CMK (cell line): ENCODE results near the gene UQCR11.

Experiments
- DNase-seq: peaks from one replicate; pipeline ENCODE4 v3.0.0-alpha.2; 2010; ENCODE audit warnings: low read depth

Gene UQCR11

GRCh38 chr19:1567116-1567847 lies 38.0 kb downstream of the UQCR11 start:
- DNase-seq, result no peak

- DNase-seq, result no peak
Observed at GRCh38 chr19:1566392-1567115, 38.7 kb downstream of the UQCR11 start.

GRCh38 chr19:1563251-1563650 lies 42.0 kb downstream of the UQCR11 start:
- no peak for DNase-seq

GRCh38 chr19:1561236-1561842 lies 43.9 kb downstream of the UQCR11 start:
- DNase-seq, result no peak

GRCh38 chr19:1560286-1560882 lies 44.9 kb downstream of the UQCR11 start:
- no peak for DNase-seq

- no peak for DNase-seq
Observed at GRCh38 chr19:1558552-1558951, 46.7 kb downstream of the UQCR11 start.

GRCh38 chr19:1556390-1557070 lies 48.7 kb downstream of the UQCR11 start:
- DNase-seq, result no peak

GRCh38 chr19:1555487-1556389 lies 49.5 kb downstream of the UQCR11 start:
- DNase-seq, result no peak

- no peak for DNase-seq
Observed at GRCh38 chr19:1554968-1555367, 50.3 kb downstream of the UQCR11 start.

- DNase-seq, result no peak
Observed at GRCh38 chr19:1553415-1553814, 51.8 kb downstream of the UQCR11 start.

- no peak for DNase-seq
Observed at GRCh38 chr19:1551068-1552040, 53.9 kb downstream of the UQCR11 start.

GRCh38 chr19:1549332-1549945 lies 55.8 kb downstream of the UQCR11 start:
- no peak for DNase-seq
